ENCODE data around the gene TESMIN.

Gene TESMIN

DNA sequence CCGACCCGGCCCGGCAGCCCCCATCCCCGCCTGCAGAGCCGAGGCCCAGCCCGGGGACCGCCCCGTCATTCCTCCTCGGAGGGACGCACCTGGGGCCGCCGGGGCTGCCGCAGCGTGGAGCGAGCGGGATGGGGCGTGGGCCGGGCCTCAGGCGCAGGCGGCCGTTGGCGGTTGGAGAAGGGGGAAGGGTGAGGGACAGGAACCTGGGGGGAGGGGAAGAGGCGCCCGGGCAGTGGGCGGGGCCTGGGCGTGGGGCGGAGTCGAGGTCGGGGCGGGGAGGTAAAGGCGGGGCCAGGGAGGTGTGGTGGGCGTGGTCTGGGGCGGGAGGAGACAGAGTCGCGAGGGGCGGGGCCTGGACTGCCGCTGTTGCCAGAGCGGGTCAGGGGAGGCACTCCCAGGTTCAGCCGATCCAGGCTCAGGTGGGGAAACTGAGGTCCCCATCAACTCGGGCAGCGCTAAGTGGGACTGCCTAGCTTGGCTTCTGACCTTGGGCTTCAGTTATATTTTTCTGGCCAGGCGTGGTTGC, at the start of gene TESMIN:
Gene TESMIN, minus strand, starts transcription at position 190 of the 526 bp plus-strand sequence. CDS start 860 bp downstream, outside the sequence.
- H3K27me3 Mint-ChIP-seq = peaks cover 18% of the 10 kb centered on the region
- H3K27ac Mint-ChIP-seq = peak within 1 kb of the TSS; percentile 33
- H3K36me3 Mint-ChIP-seq = peaks cover 18% of the 10 kb centered on the region
- DNase-seq = peak; percentile 95
- peak within 1 kb of the TSS; percentile 71 for H3K4me3 Mint-ChIP-seq
- CTCF ChIA-PET = no interaction called here
- H3K4me1 Mint-ChIP-seq = peaks cover 15% of the 10 kb centered on the region
- H3K9me3 Mint-ChIP-seq = no peaks in the 10 kb centered on the region

DNA sequence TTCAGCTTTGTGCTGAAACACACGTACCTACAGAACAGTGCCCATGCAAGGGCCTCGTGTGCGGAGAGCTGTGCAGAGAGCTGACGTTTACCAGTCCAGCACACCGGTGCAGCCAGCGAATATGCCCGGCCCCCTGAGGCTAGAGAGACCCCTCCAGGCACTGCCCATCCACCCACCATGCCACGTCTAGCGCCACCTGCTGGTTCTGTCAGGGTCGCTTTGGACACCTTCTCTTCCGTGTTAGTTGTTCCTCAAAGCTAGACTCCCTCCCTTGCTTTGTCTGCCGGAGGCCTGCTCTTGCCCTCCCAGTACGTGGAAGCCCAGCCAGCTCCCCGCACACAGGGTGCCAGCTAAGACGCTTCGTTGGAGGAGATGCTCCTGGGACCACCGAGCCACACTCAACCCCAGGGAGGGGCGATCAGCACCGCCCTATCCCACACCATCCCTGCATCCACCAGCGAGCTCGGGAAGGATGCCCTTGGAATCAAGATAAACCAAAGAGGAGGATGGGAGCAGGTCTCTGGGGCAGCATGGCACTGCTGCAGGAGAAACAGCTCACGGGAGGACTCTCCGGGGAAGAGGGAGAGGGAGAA, 47.0 kb upstream of the TESMIN start:
- Mint-ChIP-seq H3K4me1 (no peaks in the 10 kb centered on the region), H3K4me3 (no peak overlapping the region), H3K9me3 (no peaks in the 10 kb centered on the region), H3K27ac (no peak overlapping the region), H3K27me3 (no peaks in the 10 kb centered on the region), H3K36me3 (peaks cover 33% of the 10 kb centered on the region)
- peak; percentile 52 for DNase-seq
- CTCF ChIA-PET = interaction anchor here (0.6 to 2.3 kb wide), 15 partner anchors 9 to 541 kb away, joined by 3 to 9 read pairs (median 4); no protein-coding TSS in a partner anchor

GRCh38 chr11:68796801-68797200, 45.5 kb upstream of the TESMIN start:
- no peak for DNase-seq
- H3K4me1 Mint-ChIP-seq = no peaks in the 10 kb centered on the region
- CTCF ChIA-PET = interaction anchor here (1.2 kb wide), 1 partner anchor 11 kb away, joined by 4 read pairs; no protein-coding TSS in a partner anchor
- H3K9me3 Mint-ChIP-seq = no peaks in the 10 kb centered on the region
- H3K36me3 Mint-ChIP-seq = peaks cover 36% of the 10 kb centered on the region
- H3K4me3 Mint-ChIP-seq = no peak overlapping the region
- H3K27ac Mint-ChIP-seq = no peak overlapping the region
- no peaks in the 10 kb centered on the region for H3K27me3 Mint-ChIP-seq

- peaks cover 32% of the 10 kb centered on the region for H3K36me3 Mint-ChIP-seq
- no peak overlapping the region for H3K4me3 Mint-ChIP-seq
- H3K9me3 Mint-ChIP-seq = no peaks in the 10 kb centered on the region
- no peak overlapping the region for H3K27ac Mint-ChIP-seq
- H3K27me3 Mint-ChIP-seq = no peaks in the 10 kb centered on the region
- CTCF ChIA-PET = no interaction called here
- no peaks in the 10 kb centered on the region for H3K4me1 Mint-ChIP-seq
- DNase-seq = no peak
Observed at GRCh38 chr11:68792400-68792966, 41.2 kb upstream of the TESMIN start.

DNA sequence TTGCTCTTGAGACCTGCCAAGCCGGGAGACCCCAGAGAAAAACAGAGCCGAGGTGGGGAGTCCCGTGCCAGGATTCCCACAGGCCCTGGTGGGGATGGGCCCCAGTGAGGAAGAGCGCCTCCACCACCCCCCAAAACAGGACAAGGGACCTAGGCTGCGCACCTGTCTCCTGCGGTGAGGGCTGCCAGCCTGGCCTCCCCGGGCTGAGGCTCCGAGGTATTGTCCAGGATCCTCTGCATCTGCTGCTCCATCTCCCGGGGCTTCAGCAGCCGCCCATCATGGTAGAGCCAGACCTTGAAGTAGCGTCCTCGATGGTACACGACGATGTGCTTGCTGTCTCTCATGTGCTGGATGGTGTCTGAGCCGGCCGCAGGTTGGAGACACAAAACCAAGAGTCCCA, 33.3 kb upstream of the TESMIN start:
- H3K4me3 Mint-ChIP-seq = no peak overlapping the region
- H3K27me3 Mint-ChIP-seq = no peaks in the 10 kb centered on the region
- CTCF ChIA-PET = no interaction called here
- DNase-seq = no peak
- H3K27ac Mint-ChIP-seq = no peak overlapping the region
- H3K36me3 Mint-ChIP-seq = peaks cover 21% of the 10 kb centered on the region
- H3K9me3 Mint-ChIP-seq = no peaks in the 10 kb centered on the region
- no peaks in the 10 kb centered on the region for H3K4me1 Mint-ChIP-seq

GRCh38 chr11:68783216-68783821, 32.0 kb upstream of the TESMIN start:
- DNase-seq = no peak
- peaks cover 22% of the 10 kb centered on the region for H3K36me3 Mint-ChIP-seq
- H3K9me3 Mint-ChIP-seq = no peaks in the 10 kb centered on the region
- H3K27ac Mint-ChIP-seq = no peak overlapping the region
- no peaks in the 10 kb centered on the region for H3K4me1 Mint-ChIP-seq
- CTCF ChIA-PET = no interaction called here
- no peak overlapping the region for H3K4me3 Mint-ChIP-seq
- H3K27me3 Mint-ChIP-seq = no peaks in the 10 kb centered on the region

GRCh38 chr11:68782711-68783110, 31.4 kb upstream of the TESMIN start:
- DNase-seq = no peak
- Mint-ChIP-seq H3K27ac (no peak overlapping the region), H3K4me3 (no peak overlapping the region), H3K4me1 (no peaks in the 10 kb centered on the region), H3K36me3 (peaks cover 26% of the 10 kb centered on the region), H3K9me3 (no peaks in the 10 kb centered on the region), H3K27me3 (no peaks in the 10 kb centered on the region)
- CTCF ChIA-PET = interaction anchor here (0.6 kb wide), 1 partner anchor 862 kb away, joined by 3 read pairs; no protein-coding TSS in a partner anchor

GRCh38 chr11:68780829-68781228, 29.5 kb upstream of the TESMIN start:
- no peaks in the 10 kb centered on the region for H3K4me1 Mint-ChIP-seq
- H3K27me3 Mint-ChIP-seq = no peaks in the 10 kb centered on the region
- CTCF ChIA-PET = no interaction called here
- no peak for DNase-seq
- no peaks in the 10 kb centered on the region for H3K9me3 Mint-ChIP-seq
- no peak overlapping the region for H3K4me3 Mint-ChIP-seq
- H3K27ac Mint-ChIP-seq = no peak overlapping the region
- H3K36me3 Mint-ChIP-seq = peaks cover 30% of the 10 kb centered on the region

- Mint-ChIP-seq H3K4me3 (no peak overlapping the region), H3K36me3 (peaks cover 46% of the 10 kb centered on the region), H3K27me3 (no peaks in the 10 kb centered on the region), H3K4me1 (no peaks in the 10 kb centered on the region), H3K27ac (no peak overlapping the region), H3K9me3 (no peaks in the 10 kb centered on the region)
- CTCF ChIA-PET = no interaction called here
- no peak for DNase-seq
Observed at GRCh38 chr11:68778205-68778604, 26.9 kb upstream of the TESMIN start.

GRCh38 chr11:68776442-68777235, 25.3 kb upstream of the TESMIN start:
- CTCF ChIA-PET = interaction anchor here (0.7 kb wide), 1 partner anchor 21 kb away, joined by 3 read pairs; no protein-coding TSS in a partner anchor
- Mint-ChIP-seq H3K36me3 (peaks cover 50% of the 10 kb centered on the region), H3K4me3 (no peak overlapping the region), H3K27ac (no peak overlapping the region), H3K4me1 (no peaks in the 10 kb centered on the region), H3K27me3 (no peaks in the 10 kb centered on the region), H3K9me3 (no peaks in the 10 kb centered on the region)
- DNase-seq = no peak

DNA sequence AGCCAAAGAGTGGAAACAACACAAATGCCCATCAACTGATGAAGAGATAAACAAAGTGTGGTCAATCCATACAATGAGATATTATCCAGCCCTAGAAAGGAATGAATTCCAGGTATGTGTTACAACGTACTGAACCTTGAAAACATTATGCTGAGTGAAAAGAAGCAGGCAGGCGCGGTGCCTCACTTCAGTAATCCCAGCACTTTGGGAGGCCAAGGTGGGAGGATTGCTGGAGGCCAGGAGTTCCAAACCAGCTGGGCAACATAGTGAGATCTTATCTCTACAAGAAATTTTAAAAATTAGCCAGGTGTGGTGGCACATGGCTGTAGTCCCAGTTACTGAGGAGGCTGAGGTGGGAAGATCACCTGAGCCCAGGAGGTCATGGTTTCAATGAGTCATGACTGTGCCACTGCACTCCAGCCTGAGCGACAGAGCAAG, 24.6 kb upstream of the TESMIN start:
- H3K36me3 Mint-ChIP-seq = peaks cover 47% of the 10 kb centered on the region
- H3K4me3 Mint-ChIP-seq = no peak overlapping the region
- no peaks in the 10 kb centered on the region for H3K27me3 Mint-ChIP-seq
- CTCF ChIA-PET = no interaction called here
- no peak overlapping the region for H3K27ac Mint-ChIP-seq
- H3K9me3 Mint-ChIP-seq = no peaks in the 10 kb centered on the region
- DNase-seq = no peak
- no peaks in the 10 kb centered on the region for H3K4me1 Mint-ChIP-seq

DNA sequence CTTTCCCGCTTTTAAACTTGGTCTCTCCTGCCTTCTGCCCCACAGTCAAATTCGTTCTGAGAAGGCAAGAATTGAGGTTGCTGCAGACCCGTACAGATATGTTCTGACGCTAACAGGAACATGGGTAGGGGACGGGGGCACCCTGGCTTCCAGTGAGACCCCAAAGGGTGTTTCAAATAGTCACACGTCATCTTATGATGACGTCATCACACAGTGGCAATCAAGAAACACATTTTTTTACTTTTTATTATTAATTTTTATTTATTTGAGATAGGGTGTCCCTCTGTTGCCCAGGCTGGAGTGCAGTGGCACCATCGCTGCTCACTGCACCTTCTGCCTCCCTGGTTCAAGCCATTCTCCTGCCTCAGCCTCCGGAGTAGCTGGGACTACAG, 22.9 kb upstream of the TESMIN start:
- no peak for DNase-seq
- H3K9me3 Mint-ChIP-seq = no peaks in the 10 kb centered on the region
- H3K27ac Mint-ChIP-seq = no peak overlapping the region
- H3K4me1 Mint-ChIP-seq = no peaks in the 10 kb centered on the region
- H3K36me3 Mint-ChIP-seq = peaks cover 44% of the 10 kb centered on the region
- H3K4me3 Mint-ChIP-seq = no peak overlapping the region
- CTCF ChIA-PET = no interaction called here
- no peaks in the 10 kb centered on the region for H3K27me3 Mint-ChIP-seq

DNA sequence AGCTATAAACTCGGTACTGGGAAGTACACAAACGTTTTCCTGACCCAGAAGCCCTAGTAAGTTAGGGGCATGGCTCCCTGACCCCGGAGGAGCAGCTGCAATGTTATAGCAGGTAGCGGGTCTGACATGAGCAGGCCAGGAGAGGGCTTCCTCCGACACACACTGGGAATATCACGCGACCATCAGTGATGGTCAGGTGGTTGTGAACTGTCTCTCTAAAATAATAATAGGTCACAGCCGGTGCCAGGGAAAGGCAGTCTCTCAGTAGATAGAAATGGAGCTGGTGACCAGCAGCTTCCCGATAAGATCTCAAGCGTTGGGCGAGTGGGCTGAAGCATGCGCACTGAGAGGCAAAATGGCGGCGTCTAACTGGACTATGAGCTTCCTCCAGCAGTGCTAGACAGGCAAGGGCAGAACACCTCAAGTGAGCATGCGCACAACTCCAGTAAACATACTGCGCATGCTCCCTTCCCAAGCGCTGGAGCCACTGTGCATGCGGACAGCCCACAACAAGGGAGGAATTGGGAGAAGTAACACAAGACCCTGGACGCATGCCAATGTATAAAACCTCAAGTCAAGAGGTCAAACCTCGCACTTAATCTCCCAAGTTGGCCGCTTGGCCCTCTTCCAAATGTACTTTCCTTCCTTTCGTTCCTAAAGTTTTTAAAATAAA, 22.3 kb upstream of the TESMIN start:
- Mint-ChIP-seq H3K4me3 (no peak overlapping the region), H3K9me3 (no peaks in the 10 kb centered on the region), H3K27ac (no peak overlapping the region), H3K36me3 (peaks cover 45% of the 10 kb centered on the region), H3K27me3 (no peaks in the 10 kb centered on the region), H3K4me1 (no peaks in the 10 kb centered on the region)
- CTCF ChIA-PET = no interaction called here
- DNase-seq = no peak

DNA sequence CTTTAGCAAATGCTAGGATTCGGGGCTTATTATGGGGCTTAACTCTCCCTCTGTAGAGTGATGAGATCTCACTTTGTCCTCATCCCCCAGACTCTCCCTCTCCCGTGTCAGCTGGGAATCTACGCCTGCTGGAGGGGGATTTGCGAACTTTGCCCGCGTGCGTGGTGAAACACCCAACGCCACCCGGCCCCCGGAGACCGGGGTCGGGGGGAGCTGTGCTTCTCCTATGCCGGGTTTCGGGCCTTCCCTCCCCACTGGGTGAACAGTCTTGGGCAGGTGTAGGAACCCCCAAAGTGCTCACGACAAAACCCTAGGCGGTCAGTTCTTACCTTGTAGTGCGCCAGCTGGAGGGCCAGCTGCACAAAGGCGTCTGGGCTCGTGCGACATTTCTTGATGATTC, 21.6 kb upstream of the TESMIN start:
- Mint-ChIP-seq H3K27ac (no peak overlapping the region), H3K27me3 (no peaks in the 10 kb centered on the region), H3K9me3 (no peaks in the 10 kb centered on the region), H3K4me3 (no peak overlapping the region), H3K36me3 (peaks cover 43% of the 10 kb centered on the region), H3K4me1 (no peaks in the 10 kb centered on the region)
- DNase-seq = no peak
- CTCF ChIA-PET = no interaction called here
